GM19193 (cell line): ENCODE data around the gene ASB2.

Experiments
- POLR2A ChIP-seq: IDR thresholded peaks from 4 replicates; pipeline ENCODE4 v1.6.1; 2011; ENCODE audit not compliant: insufficient read depth, insufficient read length; ENCODE audit errors: extremely low read depth

Gene ASB2

GRCh38 chr14:93909429-93910128, 66.8 kb downstream of the ASB2 start:
- no peak for TF ChIP-seq POLR2A

GRCh38 chr14:93906341-93907329, 69.7 kb downstream of the ASB2 start:
- TF ChIP-seq POLR2A = no peak

GRCh38 chr14:93905623-93906022, 70.7 kb downstream of the ASB2 start:
- TF ChIP-seq POLR2A = no peak

- no peak for TF ChIP-seq POLR2A
Measured at GRCh38 chr14:93903342-93904184, 72.8 kb downstream of the ASB2 start.

- no peak for TF ChIP-seq POLR2A
Measured at GRCh38 chr14:93902619-93903307, 73.6 kb downstream of the ASB2 start.

- no peak for TF ChIP-seq POLR2A
Measured at GRCh38 chr14:93901813-93902212, 74.6 kb downstream of the ASB2 start.

GRCh38 chr14:93898731-93899130, 77.6 kb downstream of the ASB2 start:
- TF ChIP-seq POLR2A = no peak

- no peak for TF ChIP-seq POLR2A
Measured at GRCh38 chr14:93898081-93898611, 78.2 kb downstream of the ASB2 start.

GRCh38 chr14:93897476-93897845, 78.9 kb downstream of the ASB2 start:
- no peak for TF ChIP-seq POLR2A

GRCh38 chr14:93895023-93895604, 81.3 kb downstream of the ASB2 start:
- no peak for TF ChIP-seq POLR2A

- no peak for TF ChIP-seq POLR2A
Measured at GRCh38 chr14:93893661-93894261, 82.6 kb downstream of the ASB2 start.

- TF ChIP-seq POLR2A = no peak
Measured at GRCh38 chr14:93892923-93893558, 83.3 kb downstream of the ASB2 start.

GRCh38 chr14:93892505-93892839, 83.9 kb downstream of the ASB2 start:
- no peak for TF ChIP-seq POLR2A
